Endothelial cell of umbilical vein (primary cell): ENCODE results near the gene LRRC37A3. TPM values are rescaled to one million over a fixed set of nuclear protein-coding genes. Genes with fewer than 3 reads are reported as not detected.
"Not testable (repeated sequence)": the region's sequence is repeated elsewhere in the genome, so short reads cannot be mapped to it uniquely, and the experiment has no call there.

Experiments
- BruUV-seq: library from RNA; stranded (reverse); fragments of 400-500 nt; replicated peaks from 2 replicates; lab custom pipeline; 2021; lab: Mats Ljungman, UMichigan
- CTCF ChIA-PET: fragments of 300-600, 350-600 bp; sonication (Branson Sonifier 250); formaldehyde crosslinking; loops from one replicate; lab custom pipeline; 2021; ENCODE audit warnings: antibody characterized with exemption, inconsistent platforms; lab: Charles Lee
- POLR2A ChIA-PET: fragments of 300-600, 350-600 bp; sonication (Branson Sonifier 250); formaldehyde crosslinking; loops from one replicate; lab custom pipeline; 2021; ENCODE audit warnings: antibody characterized with exemption, inconsistent platforms; lab: Charles Lee
- DNase-seq: peaks from one replicate; pipeline ENCODE4 v3.0.0-alpha.2; 2011; ENCODE audit warnings: low read depth, low spot score
- FAIRE-seq: peaks from 2 replicates; lab custom pipeline; 2011; peaks lifted over from hg19 to GRCh38; lab: Jason Lieb, UNC
- H2AFZ ChIP-seq: 2 replicates; pipeline ENCODE4 v1.6.0; 2012; ENCODE audit warnings: low read depth, low read length, control low read depth, inconsistent platforms
- H3K27ac ChIP-seq: 2 replicates; pipeline ENCODE4 v1.5.1; 2011; ENCODE audit warnings: low read depth, mild to moderate bottlenecking, control low read depth, low read length, moderate library complexity; ENCODE audit not compliant: insufficient read depth
- H3K27me3 ChIP-seq, 2 experiments: 2 replicates each; pipeline versions ENCODE4 v1.6.0 to v1.6.1; 2011; ENCODE audit warnings: low read length in 2 of 2, mixed read lengths in 1 of 2; ENCODE audit not compliant: control insufficient read depth in 2 of 2, insufficient read depth in 2 of 2
- H3K36me3 ChIP-seq, 2 experiments: 2 replicates in 1 of 2; 3 replicates in 1 of 2; pipeline ENCODE4 v1.5.1; 2011; ENCODE audit warnings: low read length in 2 of 2, mild to moderate bottlenecking in 1 of 2, moderate library complexity in 1 of 2; ENCODE audit not compliant: control insufficient read depth in 2 of 2, insufficient read depth in 2 of 2; ENCODE audit errors: extremely low read depth in 1 of 2
- H3K4me1 ChIP-seq: 3 replicates; pipeline ENCODE4 v1.5.1; 2011; ENCODE audit warnings: mild to moderate bottlenecking, low read length; ENCODE audit not compliant: control insufficient read depth, insufficient read depth; ENCODE audit errors: extremely low read depth
- H3K4me2 ChIP-seq: 2 replicates; pipeline ENCODE4 v1.6.1; 2011; ENCODE audit warnings: low read length, control low read depth, mixed read lengths; ENCODE audit not compliant: insufficient read depth
- H3K4me3 ChIP-seq, 3 experiments: fragments of 200-600 bp in 1 of 3; sonication (generic), shearing (Covaris generic) in 1 of 3; replicated peaks in 1 of 3; 2 replicates each; pipeline ENCODE4 v1.5.1; 2011 to 2016; ENCODE audit warnings: control low read depth in 3 of 3, low read length in 3 of 3, mild to moderate bottlenecking in 2 of 3, inconsistent platforms in 1 of 3, low read depth in 1 of 3, moderate library complexity in 1 of 3; ENCODE audit not compliant: insufficient read depth in 1 of 3
- H3K79me2 ChIP-seq: 2 replicates; pipeline ENCODE4 v1.6.0; 2012; ENCODE audit warnings: low read length, inconsistent platforms; ENCODE audit not compliant: control insufficient read depth, insufficient read depth
- H3K9ac ChIP-seq: replicated peaks from 2 replicates; pipeline ENCODE3; 2011; ENCODE audit warnings: low read length, control low read depth; ENCODE audit not compliant: insufficient read depth; ENCODE audit errors: extremely low read depth
- H3K9me1 ChIP-seq: replicated peaks from 3 replicates; pipeline ENCODE4 v1.6.0; 2011; ENCODE audit warnings: mild to moderate bottlenecking, low read length; ENCODE audit not compliant: control insufficient read depth, insufficient read depth; ENCODE audit errors: extremely low read depth
- H3K9me3 ChIP-seq: replicated peaks from 2 replicates; pipeline ENCODE4 v1.5.1; 2012; ENCODE audit warnings: low read length, inconsistent platforms; ENCODE audit not compliant: control insufficient read depth, insufficient read depth
- H4K20me1 ChIP-seq: replicated peaks from 2 replicates; pipeline ENCODE3; 2011; ENCODE audit warnings: mild to moderate bottlenecking, low read length; ENCODE audit not compliant: control insufficient read depth, insufficient read depth; ENCODE audit errors: extremely low read depth
- dilution Hi-C: fragments of 300-500 bp; cut with MboI; formaldehyde crosslinking; loops from one replicate; pipeline ENCODE4 v1.15.0; 2019; ENCODE audit warnings: low sequenced_read_pairs; ENCODE audit not compliant: extremely low pct_ligation_motif_present
- intact Hi-C: fragments of 100-400 bp; cut with micrococcal nuclease; formaldehyde crosslinking; loops from one replicate; pipeline ENCODE4 v1.10.0; 2022
- polyA plus RNA-seq, 4 experiments: library from polyadenylated mRNA; depleted of rRNA in 3 of 4; stranded (reverse) in 3 of 4; unstranded in 1 of 4; fragments of >200 nt; gene quantifications; 2 replicates each; pipeline versions ENCODE4 v1.2.1 to v1.2.3, GENCODE V29; 2011 to 2012; ENCODE audit warnings: missing spikeins in 1 of 4
- total RNA-seq: library from RNA; stranded (reverse); gene quantifications from 2 replicates; pipeline ENCODE4 v1.2.3, GENCODE V29; 2021

The LRRC37A3 gene
- total and polyA plus RNA-seq, 2 donors (not counting 3 experiments of a cell fraction or from before 2014, with no cell fraction given) = 7.1 to 8.6 TPM

DNA sequence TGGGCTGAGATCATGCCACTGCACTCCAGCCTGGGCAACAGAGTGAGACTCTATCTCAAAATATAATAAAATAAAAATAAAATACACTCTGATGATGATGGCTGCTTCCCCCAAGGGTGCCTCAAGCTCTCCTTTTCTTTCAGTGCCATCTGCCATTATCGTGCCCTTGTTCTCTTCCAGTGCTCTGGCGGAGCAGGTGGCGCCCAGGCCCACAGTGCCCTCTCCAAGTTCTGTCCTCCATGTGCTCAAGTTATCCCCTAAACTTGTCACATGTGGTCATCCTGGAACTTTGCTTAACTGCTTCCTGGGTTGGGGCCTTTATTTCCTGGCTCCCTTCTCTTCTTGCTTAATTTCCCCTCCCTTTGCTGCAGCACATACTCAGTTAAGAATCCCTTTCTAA lies 76.4 kb downstream of the LRRC37A3 start:
- H3K36me3 ChIP-seq, H4K20me1 ChIP-seq, H3K9ac ChIP-seq, dilution Hi-C loops, H3K4me3 ChIP-seq, H3K9me1 ChIP-seq, H2AFZ ChIP-seq, H3K4me2 ChIP-seq, H3K27ac ChIP-seq, H3K9me3 ChIP-seq, H3K4me1 ChIP-seq, CTCF ChIA-PET, DNase-seq, FAIRE-seq, intact Hi-C loops, POLR2A ChIA-PET, H3K27me3 ChIP-seq, H3K79me2 ChIP-seq, BruUV-seq: not testable (repeated sequence)

GRCh38 chr17:64840960-64841359 lies 78.3 kb downstream of the LRRC37A3 start:
- dilution Hi-C loops, H3K4me1 ChIP-seq, H3K79me2 ChIP-seq, H3K9ac ChIP-seq, H3K9me3 ChIP-seq, H4K20me1 ChIP-seq, FAIRE-seq, H3K27me3 ChIP-seq, BruUV-seq, POLR2A ChIA-PET, intact Hi-C loops, H3K27ac ChIP-seq, H3K4me3 ChIP-seq, H2AFZ ChIP-seq, H3K36me3 ChIP-seq, H3K9me1 ChIP-seq, H3K4me2 ChIP-seq, CTCF ChIA-PET, DNase-seq: not testable (repeated sequence)

GRCh38 chr17:64838513-64838912 lies 80.8 kb downstream of the LRRC37A3 start:
- H3K9me3 ChIP-seq, H3K36me3 ChIP-seq, H3K4me3 ChIP-seq, FAIRE-seq, H3K4me1 ChIP-seq, H3K27ac ChIP-seq, H2AFZ ChIP-seq, H3K79me2 ChIP-seq, DNase-seq, BruUV-seq, H3K4me2 ChIP-seq, H3K9ac ChIP-seq, intact Hi-C loops, H4K20me1 ChIP-seq, dilution Hi-C loops, H3K27me3 ChIP-seq, H3K9me1 ChIP-seq, CTCF ChIA-PET: not testable (repeated sequence)
- POLR2A ChIA-PET = interaction anchor here (0.6 kb wide), 1 partner anchor 59 kb away, joined by 3 read pairs; no protein-coding TSS in a partner anchor
